Bronchial epithelial cell (primary cell): ENCODE measurements around the gene HOXD4. TPM values are rescaled to one million over a fixed set of nuclear protein-coding genes. Genes with fewer than 3 reads are reported as not detected.

ENCODE experiments used
- DNase-seq: peaks from one replicate; pipeline ENCODE4 v3.0.0-alpha.2; 2010; ENCODE audit warnings: low read depth
- FAIRE-seq: peaks from 2 replicates; lab custom pipeline; 2011; peaks lifted over from hg19 to GRCh38; lab: Jason Lieb, UNC
- H3K27me3 ChIP-seq: 2 replicates; pipeline ENCODE4 v1.5.1; 2011; ENCODE audit warnings: low read length; ENCODE audit not compliant: control insufficient read depth, insufficient read depth
- H3K36me3 ChIP-seq: 2 replicates; pipeline ENCODE4 v1.5.1; 2011; ENCODE audit warnings: low read length; ENCODE audit not compliant: control insufficient read depth, insufficient read depth
- H3K4me3 ChIP-seq: 2 replicates; pipeline ENCODE4 v1.5.1; 2011; ENCODE audit warnings: mild to moderate bottlenecking, low read depth, low read length, control low read depth
- total RNA-seq: library from RNA; depleted of rRNA; stranded (reverse); fragments of >200 nt; gene quantifications from 2 replicates; pipeline ENCODE4 v1.2.1, GENCODE V29; 2014
- TF ChIP-seq, protein P1 (sequence below): IDR thresholded peaks from 2 replicates; pipeline ENCODE4 v1.5.1; 2011; ENCODE audit warnings: mild to moderate bottlenecking, moderate library complexity, low read length, control low read depth, inconsistent platforms; ENCODE audit not compliant: insufficient read depth, severe bottlenecking

HOXD4 gene
- total RNA-seq, 1 donor from 2014 or later: not detected

DNA sequence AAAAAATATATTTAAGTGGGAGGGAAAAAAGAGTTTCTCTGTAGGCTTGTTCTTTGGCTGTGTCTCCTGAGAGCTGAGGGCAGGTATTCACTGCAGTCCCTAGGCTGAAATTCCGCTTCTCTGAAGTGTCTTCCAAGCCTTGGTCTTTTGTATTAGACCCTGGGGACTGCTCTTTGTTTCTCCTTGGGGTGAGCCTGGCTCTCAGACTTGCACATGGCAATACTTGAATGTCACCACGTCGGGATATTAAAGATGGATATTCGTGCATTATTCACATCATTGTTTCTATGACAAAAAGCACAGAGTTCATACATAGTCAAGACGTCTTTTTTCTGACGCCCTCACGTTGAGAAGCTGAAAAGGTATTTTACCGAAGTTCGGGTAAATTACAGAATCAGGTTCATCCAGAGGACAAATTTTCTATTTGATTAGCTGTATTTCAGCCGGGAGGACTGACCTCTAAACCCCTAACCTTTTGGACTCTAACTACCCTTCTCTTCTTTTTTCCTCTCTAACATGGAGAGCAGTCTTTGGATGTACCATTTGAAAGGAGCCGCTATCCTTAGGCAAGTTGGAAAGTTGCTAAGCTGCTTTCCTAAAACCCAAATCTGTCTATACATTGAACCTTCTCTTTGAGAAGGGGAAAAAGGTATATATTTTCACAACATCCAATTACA, 3.4 kb downstream of the HOXD4 start:
- peaks cover 72% of the 10 kb centered on the region for H3K27me3 ChIP-seq
- no peak for FAIRE-seq
- TF ChIP-seq, protein P1, sequence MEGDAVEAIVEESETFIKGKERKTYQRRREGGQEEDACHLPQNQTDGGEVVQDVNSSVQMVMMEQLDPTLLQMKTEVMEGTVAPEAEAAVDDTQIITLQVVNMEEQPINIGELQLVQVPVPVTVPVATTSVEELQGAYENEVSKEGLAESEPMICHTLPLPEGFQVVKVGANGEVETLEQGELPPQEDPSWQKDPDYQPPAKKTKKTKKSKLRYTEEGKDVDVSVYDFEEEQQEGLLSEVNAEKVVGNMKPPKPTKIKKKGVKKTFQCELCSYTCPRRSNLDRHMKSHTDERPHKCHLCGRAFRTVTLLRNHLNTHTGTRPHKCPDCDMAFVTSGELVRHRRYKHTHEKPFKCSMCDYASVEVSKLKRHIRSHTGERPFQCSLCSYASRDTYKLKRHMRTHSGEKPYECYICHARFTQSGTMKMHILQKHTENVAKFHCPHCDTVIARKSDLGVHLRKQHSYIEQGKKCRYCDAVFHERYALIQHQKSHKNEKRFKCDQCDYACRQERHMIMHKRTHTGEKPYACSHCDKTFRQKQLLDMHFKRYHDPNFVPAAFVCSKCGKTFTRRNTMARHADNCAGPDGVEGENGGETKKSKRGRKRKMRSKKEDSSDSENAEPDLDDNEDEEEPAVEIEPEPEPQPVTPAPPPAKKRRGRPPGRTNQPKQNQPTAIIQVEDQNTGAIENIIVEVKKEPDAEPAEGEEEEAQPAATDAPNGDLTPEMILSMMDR: no peak

DNA sequence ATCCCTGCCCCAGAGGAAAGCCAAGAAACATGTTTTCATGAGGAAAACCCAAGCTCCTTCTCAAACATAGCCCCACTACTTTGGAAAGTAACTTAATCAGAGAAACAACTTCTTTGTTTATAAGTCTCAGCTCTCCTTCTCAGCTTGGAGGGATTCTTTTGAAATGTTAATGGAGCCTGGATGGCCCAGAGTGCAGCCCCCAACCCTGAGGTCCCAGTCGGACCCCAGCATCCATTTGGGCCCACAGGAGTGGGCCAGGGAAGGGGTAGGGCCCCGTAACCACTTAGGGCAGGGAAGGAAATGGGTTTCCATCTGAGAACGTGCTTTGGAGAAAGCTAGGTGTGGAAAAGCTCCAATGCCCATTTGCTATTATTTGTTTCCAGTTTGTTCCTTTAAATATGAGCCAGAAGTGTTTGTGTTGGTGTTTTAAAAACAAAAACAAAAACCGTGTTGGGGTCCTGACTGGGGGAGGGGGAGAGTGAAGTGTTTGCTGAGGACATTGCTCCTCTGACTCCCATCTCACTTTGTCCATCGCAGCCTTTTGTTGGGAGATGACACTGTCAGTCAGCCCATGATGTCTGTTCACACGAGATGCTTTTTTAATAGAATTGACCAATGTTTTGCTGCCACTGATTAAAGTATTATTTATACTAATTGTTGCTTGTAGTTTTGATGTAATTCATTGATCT, 4.2 kb downstream of the HOXD4 start:
- H3K4me3 ChIP-seq: no peak overlapping the region
- FAIRE-seq (no peak), DNase-seq (no peak)
- H3K36me3 ChIP-seq: no peaks in the 10 kb centered on the region
- TF ChIP-seq, protein P1: no peak
- peaks cover 72% of the 10 kb centered on the region for H3K27me3 ChIP-seq

More for the DNA sequence above, 3.4 kb downstream of the HOXD4 start:
- DNase-seq: no peak
- H3K4me3 ChIP-seq: no peak overlapping the region
- no peaks in the 10 kb centered on the region for H3K36me3 ChIP-seq

DNA sequence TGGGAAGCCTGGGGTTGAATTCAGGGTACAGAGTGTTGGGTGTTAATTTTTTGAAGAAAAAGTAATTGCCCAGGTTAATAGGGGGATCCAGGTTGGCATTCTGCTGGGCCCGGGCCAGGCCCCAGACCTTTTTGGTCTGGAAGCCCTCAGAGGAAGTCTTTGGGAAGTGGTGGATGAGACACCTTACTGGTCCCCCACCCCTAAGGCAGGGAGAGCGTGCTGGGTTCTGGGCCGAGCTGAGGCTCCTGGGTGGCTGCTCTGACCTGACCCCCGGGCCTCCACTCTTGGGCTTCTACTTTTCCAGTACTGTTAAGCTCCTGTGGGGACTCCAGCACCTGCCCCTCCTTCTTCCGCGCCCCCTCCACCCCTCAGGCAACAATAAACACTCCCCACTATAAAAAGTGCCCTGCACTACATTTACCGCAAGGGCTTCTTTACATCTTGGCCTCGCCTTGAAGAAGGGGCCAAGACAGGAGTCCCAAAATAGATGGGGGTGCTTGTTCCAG, 5.0 kb downstream of the HOXD4 start:
- FAIRE-seq (no peak), DNase-seq (no peak)
- TF ChIP-seq, protein P1: no peak
- H3K36me3 ChIP-seq: no peaks in the 10 kb centered on the region
- H3K4me3 ChIP-seq: no peak overlapping the region
- peaks cover 71% of the 10 kb centered on the region for H3K27me3 ChIP-seq

DNA sequence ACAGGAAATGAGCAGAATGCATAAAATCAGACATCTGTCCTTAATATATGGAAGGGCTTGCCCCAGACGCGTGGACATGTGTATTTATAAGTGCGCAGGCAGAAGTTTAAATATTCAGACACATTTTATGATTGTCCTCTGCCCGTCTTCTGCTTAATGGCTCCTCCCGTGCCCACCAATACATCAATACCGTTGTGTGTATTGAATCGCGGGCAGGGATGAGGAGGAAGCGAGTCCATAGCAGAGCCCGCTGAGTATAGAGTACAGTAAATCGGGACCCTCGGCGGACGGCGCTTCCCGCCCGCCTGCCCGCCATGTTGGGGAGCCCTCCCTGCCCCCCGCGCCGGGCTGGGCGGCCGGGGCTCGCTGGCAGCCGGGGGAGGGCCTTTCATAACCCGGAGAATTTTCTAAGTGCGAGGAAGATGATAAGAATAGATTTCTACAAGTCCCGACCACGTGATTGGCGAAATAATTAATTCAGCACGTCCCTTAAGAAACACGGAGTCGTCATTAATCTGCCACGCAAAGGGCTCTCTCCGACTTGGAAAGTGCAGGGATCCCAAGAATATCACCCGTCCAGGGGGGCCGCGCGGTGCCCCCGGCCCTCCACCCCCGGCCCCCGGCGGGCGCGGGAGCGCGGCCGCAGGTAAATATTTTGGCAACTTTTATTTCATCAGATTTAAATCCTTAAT, 5.6 kb downstream of the HOXD4 start, which contains the start of gene HOXD3:
TSS of gene HOXD3 (plus strand) at position 501 of the 692 bp plus-strand sequence. CDS start 11,808 bp downstream, outside the sequence.
- DNase-seq: no peak
- H3K36me3 ChIP-seq: no peaks in the 10 kb centered on the region
- H3K4me3 ChIP-seq: no peak within 1 kb of the TSS
- TF ChIP-seq, protein P1: no peak
- H3K27me3 ChIP-seq: peaks cover 69% of the 10 kb centered on the region
- FAIRE-seq: no peak

DNA sequence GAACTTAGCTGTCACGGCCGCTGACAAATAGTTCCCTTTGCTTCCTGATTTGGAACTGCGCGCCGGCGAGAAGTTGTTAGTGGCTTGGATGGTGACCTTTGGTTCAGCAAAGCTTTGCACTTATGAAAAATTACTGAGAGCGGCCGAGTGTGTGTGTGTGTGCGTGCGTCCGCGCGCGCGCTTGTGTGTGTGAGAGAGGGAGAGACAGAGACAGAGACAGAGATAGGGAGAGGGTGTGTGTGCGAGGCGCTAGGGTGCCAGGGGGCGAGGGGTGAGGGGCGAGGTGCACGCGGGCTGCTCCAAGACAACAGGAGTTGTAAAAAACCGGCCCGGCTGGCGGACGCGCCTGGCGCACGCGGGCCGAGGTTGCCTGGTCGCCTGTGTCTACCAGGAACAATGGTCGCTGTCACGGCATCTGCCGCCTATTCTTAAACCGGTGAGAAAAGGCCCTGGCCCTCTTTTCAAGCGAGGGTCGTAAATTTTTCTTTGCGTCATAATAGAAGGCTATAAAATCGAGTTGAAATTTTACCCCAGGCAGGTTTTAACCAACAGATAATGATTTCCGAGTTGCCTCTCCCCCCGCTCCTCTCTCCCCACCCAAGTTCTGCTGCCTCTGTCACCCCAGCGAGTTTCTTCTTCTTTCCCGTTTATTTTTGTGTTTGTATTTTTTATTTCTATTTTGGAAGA, 6.3 kb downstream of the HOXD4 start:
- no peak for FAIRE-seq
- no peaks in the 10 kb centered on the region for H3K36me3 ChIP-seq
- DNase-seq: no peak
- TF ChIP-seq, protein P1: no peak
- peaks cover 71% of the 10 kb centered on the region for H3K27me3 ChIP-seq
- H3K4me3 ChIP-seq: no peak overlapping the region
